Left forelimb (tissue), 1 donor: ENCODE results near the gene DNASE1L1.
"Not testable (repeated sequence)": the region's sequence is repeated elsewhere in the genome, so short reads cannot be mapped to it uniquely, and the experiment has no call there.

Source experiments
- DNase-seq: peaks from one replicate; pipeline ENCODE4 v3.0.0-alpha.2; 2018; ENCODE audit warnings: low spot score

The DNASE1L1 gene

DNA sequence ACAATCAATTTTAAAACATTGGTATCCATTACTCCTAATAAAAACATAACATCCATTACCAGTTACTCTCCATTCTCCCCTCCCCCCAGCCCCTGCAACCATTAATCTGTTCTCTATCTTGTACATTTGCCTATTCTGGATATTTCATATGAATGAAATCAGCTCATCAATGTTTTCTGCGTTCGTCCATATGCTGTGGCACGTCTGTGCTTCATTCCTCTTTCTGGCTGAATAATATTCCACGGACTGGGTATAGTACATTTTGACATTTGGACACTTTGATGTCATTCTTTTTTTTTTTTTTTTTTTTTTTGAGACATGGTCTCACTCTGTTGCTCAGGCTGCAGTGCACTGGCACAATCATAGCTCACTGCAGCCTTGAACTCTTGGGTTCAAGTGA, 5.2 kb downstream of the DNASE1L1 start:
- DNase-seq = no peak

DNA sequence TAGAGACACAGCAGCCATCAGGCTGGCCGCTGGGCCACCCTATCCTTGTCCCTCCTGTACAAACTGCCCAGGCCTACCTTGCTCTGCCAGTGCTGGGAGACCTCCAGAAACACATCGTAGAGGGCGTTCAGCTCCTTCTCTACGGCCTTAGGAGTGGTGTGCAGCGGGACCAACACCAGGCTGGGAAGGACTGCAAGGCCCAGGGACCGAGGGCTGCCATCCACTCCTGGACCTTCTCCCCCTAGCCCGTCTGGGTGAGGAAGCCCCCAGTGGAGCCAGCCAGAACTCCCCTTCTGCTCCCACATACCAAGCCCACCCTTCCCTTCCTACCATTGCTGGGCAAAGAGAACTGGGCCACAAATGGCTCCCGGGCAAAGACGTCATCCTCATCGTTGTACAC, 5.9 kb downstream of the DNASE1L1 start:
- no peak for DNase-seq

DNA sequence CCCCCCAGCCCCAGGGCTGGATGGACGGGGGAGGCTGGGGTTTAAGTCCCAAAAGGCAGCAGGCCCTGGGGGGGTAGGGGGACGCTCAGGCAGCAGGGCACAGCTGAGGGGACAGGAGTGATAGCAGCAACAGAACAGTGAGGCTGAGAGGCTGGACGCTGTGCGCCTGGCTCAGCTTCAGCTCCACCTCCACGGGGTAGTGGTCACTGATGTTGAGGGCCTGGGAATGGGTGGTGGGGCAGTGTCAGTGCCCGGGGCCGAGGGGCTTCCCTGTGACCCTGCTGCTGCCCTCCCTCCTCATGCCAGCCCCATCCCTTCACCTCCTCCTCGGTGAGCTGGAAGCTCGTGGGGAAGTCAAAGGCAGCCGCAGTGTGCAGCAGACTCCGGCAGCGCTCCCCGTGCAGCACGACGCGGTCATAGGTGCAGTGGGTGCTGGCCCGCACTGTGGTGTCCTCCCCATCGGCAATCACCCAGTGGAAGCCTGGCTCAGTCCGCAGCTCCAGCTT, 6.4 kb downstream of the DNASE1L1 start:
- DNase-seq = no peak

DNA sequence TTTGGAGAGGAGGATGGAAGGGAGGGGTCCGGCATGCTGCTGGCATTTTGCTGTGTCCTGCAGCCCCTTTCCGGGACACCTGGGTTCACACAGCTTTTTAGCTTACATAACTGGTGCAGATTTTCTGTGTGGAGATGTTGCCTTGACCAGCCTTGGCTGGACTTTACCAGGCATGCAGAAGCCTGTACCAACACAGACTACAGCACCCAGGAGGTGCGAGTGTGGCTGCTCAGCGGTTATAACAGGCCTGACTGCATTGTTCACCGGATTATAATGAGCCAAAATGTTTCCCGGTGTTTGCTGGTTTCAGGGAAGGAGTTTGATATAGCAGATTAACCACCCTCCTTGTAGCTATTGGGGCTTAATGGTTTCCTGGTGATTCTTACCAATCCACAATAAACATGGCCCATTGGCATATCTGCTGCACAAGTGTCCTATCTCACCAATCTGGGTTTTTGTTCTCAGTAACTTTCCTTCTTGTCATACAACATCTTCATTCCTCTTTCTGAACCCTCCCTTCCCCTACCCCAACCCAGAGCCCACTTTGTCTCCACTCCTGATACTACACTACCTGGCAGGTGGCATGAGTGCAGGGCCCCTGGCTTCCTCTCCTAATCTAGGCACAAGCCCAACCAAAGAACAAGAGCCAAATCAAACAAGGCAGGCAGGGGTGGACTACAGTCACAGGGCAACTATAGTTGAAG, 7.0 kb downstream of the DNASE1L1 start:
- DNase-seq = no peak

DNA sequence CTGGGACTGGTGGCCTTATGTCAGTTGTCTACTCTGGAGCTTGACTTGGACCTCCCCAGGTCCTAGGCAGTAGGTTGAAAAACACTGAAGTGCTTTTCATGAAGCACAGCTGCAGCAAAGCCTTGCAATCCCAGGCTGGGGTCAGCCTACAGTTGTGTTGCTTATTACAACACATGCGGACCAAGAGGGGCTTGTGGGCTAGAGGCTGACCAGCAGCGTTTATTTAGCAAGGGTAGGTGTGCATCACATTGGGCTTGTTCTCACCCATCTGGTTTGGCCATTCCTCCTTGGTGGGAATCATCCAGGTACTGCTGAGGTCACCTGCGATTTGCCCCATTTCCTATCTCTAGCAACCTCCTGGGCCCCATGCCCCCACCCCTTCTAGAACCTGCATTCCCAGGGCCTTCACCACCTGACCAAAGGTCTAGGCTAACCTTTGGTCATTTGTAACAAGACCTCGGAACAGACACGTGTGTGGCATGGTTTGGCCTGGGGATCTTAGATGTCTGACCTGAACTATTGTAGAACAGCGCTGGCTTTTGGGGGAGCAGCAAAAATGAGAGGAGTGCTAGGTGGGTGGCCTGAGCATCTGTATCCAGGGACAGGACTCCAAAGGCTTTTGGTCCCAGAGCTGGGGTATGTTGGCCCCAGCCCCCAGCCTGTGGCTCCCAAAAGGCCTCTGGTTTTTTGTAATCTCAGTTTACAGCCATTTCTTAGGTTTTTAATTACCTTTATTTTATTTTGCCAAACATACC, 7.8 kb downstream of the DNASE1L1 start:
- DNase-seq = no peak

DNA sequence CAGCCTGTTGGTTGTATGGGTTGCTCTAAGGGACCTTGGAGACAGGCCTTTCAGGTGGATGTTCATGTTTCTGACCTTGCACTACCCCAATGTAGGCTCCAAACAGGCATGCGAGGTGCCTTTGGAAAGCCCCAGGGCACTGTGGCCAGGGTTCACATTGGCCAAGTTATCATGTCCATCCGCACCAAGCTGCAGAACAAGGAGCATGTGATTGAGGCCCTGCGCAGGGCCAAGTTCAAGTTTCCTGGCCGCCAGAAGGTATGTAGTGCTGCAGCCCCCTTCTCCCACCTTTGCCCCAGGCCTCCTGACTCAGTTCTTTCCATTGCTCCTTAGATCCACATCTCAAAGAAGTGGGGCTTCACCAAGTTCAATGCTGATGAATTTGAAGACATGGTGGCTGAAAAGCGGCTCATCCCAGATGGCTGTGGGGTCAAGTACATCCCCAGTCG, 8.7 kb downstream of the DNASE1L1 start:
- not testable (repeated sequence) for DNase-seq

DNA sequence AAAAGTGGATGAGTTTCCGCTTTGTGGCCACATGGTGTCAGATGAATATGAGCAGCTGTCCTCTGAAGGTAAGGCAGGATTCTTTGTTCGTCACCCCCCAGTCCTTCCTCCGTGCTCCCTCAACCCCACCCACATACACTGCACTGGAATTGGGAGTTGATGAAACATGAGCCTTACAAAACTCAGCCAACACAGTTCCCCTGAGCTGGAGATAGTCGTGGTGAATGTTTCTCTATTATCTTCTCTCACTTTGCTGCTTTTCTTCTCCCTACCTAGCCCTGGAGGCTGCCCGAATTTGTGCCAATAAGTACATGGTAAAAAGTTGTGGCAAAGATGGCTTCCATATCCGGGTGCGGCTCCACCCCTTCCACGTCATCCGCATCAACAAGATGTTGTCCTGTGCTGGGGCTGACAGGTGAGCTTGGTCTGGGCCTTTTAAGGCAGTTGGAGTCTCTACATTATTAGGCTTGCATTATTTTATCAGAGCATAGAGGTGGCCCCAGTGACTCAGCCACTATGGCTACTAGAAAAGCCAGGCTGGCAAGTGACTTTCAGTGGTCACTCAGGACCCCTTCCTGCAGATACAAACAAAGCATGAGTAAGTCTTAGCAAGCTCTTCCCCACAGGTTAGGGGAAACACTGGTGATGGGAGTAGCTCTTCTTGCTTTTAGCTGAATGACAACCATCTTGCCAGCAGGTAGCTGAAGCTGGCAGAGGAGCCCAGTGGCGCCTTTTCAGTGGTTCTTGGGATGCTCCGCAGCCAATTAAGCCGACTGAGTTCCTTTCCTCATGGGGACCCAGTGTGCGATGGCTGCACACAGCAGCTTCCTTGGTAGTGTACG, 9.3 kb downstream of the DNASE1L1 start:
- DNase-seq = no peak

DNA sequence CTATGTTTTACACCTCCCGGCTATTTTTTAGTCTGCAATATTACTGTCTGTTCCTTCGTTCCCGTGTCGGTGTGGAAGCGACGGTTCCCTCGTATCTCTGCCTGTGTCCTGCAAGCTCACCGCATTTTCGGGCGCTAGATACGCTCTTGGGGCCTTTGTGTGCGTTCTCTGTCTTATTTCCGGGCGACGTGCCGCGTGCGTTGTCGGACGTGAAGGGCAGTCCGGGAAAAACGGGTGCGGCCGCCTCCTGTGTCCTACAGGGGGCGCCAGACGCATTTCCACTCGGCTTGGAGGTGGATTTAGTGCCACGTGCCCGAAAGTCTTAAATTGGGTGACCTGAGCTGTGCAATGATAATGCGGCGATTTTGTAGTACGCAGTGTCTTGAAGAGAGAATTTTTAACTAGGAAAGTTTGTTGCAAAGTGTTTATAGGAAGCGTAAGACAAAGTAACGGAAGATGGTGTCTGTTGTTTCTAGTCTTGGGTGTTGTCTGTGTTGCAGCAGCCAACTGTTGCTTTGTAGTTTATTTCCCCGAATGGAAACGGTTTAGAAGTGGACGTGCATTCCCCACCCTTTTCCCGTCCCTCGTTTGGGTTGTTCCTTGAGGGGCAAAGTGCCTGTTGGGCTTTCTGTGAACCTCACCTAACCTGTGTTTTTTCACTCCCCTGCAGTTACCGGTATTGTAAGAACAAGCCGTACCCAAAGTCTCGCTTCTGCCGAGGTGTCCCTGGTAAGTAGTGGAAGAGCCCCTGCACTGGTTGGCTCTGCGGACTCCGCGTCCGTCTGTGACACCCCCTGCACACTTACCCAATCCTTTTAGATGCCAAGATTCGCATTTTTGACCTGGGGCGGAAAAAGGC, 10.2 kb downstream of the DNASE1L1 start:
- DNase-seq = peak; percentile 86

DNA sequence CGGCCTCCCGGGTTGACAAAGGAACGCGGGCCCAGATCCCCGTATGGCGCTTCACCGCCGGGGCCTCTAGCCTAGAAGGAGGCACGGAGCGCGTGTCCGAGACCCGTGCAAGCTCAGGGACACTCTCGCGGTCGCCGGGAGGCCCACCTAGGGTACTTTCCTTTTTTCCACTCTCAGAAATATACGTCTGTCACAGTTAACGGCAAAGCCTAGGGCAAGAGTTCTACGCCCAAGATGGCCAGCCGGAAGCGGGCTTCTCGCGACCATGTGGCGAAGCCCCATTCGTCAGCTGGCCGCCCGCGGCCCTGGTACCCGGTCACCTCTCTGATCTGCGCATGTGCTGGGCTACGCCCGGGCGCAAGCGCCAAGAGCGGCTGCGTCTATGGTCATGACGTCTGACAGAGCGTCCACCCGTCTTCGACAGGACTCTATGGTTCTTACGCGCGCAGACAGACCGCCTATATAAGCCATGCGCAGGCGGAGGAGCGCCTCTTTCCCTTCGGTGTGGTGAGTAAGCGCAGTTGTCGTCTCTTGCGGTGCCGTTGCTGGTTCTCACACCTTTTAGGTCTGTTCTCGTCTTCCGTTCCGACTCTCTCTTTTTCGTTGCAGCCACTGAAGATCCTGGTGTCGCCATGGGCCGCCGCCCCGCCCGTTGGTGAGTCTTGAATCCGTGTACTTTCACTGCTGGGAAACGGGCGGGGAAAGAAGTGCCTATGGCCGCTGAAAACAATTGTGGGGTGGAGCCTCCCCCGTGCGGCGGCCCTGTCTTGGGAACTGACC, 11.0 kb downstream of the DNASE1L1 start, which contains the start of gene RPL10:
TSS of gene RPL10 (plus strand) at position 490 of the 780 bp plus-strand sequence. CDS start at position 633, 143 bp downstream.
- peak; percentile 94 for DNase-seq

DNA sequence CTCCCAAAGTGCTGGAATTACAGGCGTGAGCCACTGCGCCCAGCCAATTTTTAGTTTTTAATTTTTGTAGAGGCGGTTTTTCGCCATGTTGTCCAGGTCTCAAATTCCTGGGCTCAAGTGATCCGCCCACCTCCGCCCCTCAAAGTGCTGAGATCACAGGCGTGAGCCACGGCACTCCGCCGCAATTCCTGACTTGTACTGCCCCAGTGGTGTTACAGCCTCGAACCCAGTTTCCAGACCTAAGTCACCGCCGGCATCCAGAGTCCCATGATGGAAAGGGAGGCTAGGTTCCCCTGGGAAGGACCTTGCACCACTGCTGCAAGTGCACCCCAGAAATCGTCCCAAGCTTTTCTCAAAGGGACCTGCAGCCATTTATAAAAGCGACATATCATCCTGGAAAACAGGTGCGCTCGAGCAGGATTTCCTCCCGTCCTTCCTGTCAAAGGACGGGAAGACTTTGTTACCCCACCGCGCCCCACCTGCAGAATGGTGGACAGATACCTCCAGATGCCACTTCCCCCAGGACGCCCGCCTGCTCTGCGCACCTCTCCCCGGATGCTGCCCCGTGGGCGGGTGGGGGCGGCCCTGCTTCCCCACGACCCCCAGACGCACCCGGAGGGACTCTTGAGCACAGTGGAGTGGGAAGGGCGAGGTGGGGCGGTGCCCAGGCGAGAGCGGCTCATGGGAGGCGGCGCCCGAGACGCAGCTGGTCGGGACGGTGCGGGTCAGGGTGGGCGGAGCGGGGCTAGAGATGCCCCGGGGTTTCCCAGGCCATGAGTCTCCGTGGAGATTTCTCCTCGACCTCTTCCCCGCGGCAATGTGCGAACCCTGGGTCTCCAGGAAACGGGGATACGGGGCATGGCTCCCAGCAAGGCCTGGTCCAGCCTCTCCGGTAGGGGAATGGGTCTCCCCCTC, 11.8 kb downstream of the DNASE1L1 start:
- peak; percentile 66 for DNase-seq

DNA sequence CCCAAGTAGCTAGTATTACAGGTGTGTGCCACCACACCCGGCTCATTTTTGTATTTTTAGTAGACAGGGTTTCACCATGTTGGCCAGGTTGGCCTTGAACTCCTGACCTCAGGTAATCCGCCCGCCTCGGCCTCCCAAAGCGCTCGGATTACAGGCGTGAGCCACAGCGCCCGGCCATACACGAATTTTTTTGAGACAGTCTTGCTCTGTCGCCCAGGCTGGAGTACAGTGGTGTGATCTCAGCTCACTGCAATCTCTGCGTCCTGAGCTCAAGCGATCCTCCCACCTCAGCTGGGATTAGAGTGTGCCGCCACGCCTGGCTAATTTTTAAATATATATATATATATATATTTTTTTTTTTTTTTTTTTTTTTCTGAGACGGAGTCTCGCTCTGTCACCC, 12.7 kb downstream of the DNASE1L1 start:
- not testable (repeated sequence) for DNase-seq

DNA sequence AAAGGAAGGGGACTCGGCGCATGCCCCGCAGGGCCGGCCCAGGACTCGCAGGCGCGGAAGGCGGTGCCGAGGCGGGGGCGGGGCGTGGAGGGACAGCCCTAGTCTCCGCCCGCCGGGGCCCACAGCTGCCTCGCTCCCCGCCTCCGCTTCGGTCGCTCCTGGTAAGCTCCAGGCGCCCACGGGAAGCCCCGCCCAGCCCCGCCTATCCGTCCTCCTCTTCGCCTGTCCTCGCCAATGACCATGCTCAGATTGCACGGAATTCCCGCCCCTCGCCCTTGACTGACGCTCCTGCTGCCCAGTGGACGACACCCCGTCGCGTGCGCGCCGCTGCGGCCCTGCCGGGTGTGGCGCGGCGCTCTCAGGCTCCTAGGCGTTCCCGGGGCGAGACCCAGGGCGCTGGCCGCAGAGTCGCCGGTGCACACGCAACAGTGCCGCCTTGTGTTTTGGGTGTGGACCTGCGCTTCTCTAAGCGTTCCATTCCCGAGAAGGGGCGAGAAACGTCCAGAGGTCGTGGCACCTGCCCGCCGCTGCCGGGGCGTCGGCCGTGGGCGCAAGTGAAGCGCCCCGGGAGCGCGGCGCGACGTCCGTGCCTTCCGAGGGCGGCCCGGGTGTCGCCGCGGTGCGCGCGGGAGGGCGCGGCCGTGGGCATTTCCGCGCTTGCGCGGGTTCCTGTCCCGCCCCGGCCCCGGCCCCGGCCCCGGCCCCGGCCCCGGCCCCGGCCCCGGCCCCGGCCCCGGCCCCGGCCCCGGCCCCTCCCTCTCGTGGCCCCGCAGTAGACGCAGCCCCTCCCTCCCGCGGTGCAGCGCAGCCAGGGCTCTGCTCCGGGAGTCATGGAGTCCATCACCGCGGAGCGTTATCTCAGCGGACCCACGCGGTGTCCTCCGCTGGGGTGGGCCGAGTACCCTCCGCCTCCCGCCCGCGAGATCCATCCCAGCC, 19.0 kb downstream of the DNASE1L1 start:
- DNase-seq = not testable (repeated sequence)

DNA sequence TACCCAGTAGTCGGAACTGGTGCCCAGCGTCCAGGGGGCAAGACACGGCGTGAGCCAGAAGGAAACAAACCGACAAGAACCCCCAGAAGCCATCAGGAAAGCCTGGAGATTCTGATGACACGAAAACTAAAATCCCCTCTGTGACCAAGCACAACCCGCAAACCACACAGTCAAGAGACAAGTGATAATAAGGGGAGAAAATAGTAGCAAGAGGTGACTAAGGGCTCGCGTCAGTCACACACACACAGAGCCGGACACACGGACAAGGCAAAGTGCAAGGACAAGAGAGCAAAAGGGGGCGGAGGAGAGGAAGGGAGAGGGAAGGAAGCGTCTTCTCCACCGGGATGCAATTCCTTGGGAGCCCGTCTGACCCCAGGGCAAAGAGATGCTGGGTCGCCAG, 20.4 kb downstream of the DNASE1L1 start:
- not testable (repeated sequence) for DNase-seq

DNA sequence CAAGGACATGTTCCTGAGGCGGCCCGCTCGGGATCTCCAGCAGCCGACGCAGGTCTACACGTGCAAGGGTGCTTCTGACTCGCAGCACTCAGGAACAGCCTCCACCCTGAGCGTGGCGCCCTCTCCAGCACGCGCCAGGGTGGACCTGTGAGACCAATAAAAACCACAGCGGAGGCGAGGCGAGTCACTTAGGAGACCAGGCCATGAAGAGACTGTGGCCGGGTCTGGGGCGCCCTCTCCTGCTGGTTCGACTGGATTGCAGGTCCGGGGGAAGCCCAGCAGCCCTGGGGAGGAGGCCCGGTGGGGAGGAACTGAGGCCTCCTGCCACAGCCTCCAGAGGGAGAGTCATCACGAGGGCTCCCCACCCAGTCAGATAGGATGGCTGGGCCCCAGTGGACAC, 21.0 kb downstream of the DNASE1L1 start:
- not testable (repeated sequence) for DNase-seq

DNA sequence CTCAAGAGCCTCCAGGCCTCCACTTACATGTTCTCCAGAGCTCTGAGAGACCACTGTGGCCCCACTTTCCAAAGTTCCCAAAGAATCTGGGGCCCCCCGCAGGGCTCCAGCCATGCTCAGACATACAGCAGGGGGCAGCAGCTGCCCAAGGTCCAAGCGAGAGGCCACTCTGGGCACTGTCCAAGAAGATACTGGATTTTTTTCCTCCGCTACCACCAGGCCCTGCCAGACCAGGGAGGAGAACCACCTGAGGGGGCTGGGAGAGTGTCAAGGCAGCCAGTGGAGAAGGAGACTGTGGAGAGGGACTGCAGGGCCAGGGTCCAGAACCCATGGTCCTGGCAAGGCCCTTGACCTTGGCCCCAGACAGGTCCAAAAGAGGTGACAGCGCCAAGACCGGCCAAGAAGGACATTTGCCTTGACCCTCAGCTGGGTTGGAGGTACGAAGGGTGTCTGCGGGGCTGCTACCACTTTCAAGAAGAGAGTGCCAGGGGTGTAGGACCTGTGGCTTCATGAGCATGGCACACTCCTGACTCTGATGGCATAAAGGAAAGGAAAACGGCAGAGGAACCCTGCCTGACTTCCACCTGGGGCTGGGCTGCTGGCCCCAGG, 24.7 kb downstream of the DNASE1L1 start:
- DNase-seq = no peak

DNA sequence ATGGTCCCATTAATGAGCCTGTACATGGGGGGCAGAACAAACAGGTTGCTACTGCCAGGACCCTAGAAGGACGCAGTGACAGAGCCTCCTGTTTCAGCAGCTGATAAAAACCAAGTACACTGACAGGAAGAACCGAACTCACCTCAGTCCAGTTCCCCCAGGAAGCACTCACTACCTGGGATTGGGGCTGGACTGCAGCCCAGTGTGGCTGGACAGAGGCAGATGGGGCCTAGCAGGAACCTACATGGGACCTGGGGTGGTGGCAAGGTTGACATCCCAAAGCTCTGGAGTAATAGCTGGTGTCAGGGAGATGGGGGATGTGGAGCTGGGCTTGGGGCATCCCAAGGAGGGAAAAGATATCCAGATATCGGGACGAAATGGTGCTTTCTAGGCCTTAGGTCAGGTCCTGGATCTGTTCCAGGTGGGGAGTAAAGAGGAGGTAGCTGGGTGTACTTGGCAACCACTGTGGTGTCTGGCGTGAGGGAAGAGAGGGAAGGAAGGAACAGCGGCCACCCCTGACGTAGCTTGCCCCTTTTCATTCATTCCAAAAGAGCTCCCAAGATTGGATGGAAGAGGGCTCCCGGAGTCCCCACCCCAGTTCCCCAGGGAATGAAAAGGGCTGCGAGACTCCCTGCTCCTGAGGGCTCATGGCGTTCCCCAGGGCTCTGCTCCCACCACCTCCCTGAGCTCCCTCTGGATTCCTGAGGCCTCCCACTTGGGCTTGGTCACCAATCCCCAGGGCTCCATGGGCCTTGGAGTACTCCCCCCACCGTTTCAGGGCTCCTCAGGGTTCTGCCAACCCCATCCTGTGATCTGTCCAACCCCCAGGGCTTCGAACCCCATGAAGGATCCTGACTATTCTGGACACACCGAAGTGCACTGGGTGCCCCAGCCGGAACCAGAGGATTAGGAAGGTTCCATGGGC, 25.4 kb downstream of the DNASE1L1 start:
- no peak for DNase-seq
